HepG2 (cell line): ENCODE data around the gene MOGAT3. TPM values are rescaled to one million over a fixed set of nuclear protein-coding genes. Genes with fewer than 3 reads are reported as not detected.

ENCODE experiments used
- CCAR2 ChIP-seq: fragments of 200-400 bp; formaldehyde crosslinking; optimal IDR thresholded peaks from 2 replicates; pipeline ENCODE3; 2018; ENCODE audit warnings: low read depth, mild to moderate bottlenecking, low read length, moderate library complexity
- FIP1L1 ChIP-seq: fragments of 200-400 bp; formaldehyde crosslinking; IDR thresholded peaks from 2 replicates; pipeline ENCODE4 v1.6.1; 2018; ENCODE audit warnings: low read depth, mild to moderate bottlenecking, low read length, moderate library complexity, borderline replicate concordance; ENCODE audit not compliant: insufficient read depth
- JARID2 ChIP-seq: sonication (generic); formaldehyde crosslinking; IDR thresholded peaks from 2 replicates; pipeline ENCODE4 v1.8.1; 2023; ENCODE audit warnings: missing genetic modification reagents, inconsistent platforms; ENCODE audit not compliant: insufficient replicate concordance
- SIN3B ChIP-seq: fragments of 150-350 bp; IDR thresholded peaks from 2 replicates; pipeline ENCODE4 v1.6.1; 2014; ENCODE audit warnings: low read length
- SMC3 ChIP-seq: IDR thresholded peaks from 2 replicates; pipeline ENCODE4 v1.6.1; 2011; ENCODE audit warnings: low read length, improper control_type of control experiment
- TBL1XR1 ChIP-seq: fragments of 150-350 bp; IDR thresholded peaks from 2 replicates; pipeline ENCODE4 v1.6.1; 2014; ENCODE audit warnings: borderline replicate concordance, low read length; ENCODE audit not compliant: partially characterized antibody
- THYN1 ChIP-seq: sonication (generic); formaldehyde crosslinking; IDR thresholded peaks from 2 replicates; pipeline ENCODE4 v1.8.1; 2023; ENCODE audit warnings: low read depth, mild to moderate bottlenecking, moderate library complexity, missing genetic modification reagents, borderline replicate concordance
- TOPORS ChIP-seq: sonication (generic); formaldehyde crosslinking; IDR thresholded peaks from 2 replicates; pipeline ENCODE4 v1.8.0; 2023; ENCODE audit warnings: mild to moderate bottlenecking, missing genetic modification reagents
- ZFP1 ChIP-seq: IDR thresholded peaks from 2 replicates; pipeline ENCODE4 v1.6.1; 2016
- ZFYVE20 ChIP-seq: sonication (generic); formaldehyde crosslinking; IDR thresholded peaks from 2 replicates; pipeline ENCODE4 v1.8.0; 2023; ENCODE audit warnings: low read depth, mild to moderate bottlenecking, moderate library complexity, missing genetic modification reagents, borderline replicate concordance
- ZNF235 ChIP-seq: sonication (generic); formaldehyde crosslinking; IDR thresholded peaks from 2 replicates; pipeline ENCODE4 v1.8.1; 2023; ENCODE audit warnings: mild to moderate bottlenecking, missing genetic modification reagents, borderline replicate concordance
- ZNF24 ChIP-seq: fragments of 450-650 bp; IDR thresholded peaks from 2 replicates; pipeline ENCODE4 v1.6.1; 2017; ENCODE audit warnings: antibody characterized with exemption, mild to moderate bottlenecking
- ZNF333 ChIP-seq: sonication (generic); formaldehyde crosslinking; IDR thresholded peaks from 2 replicates; pipeline ENCODE4 v1.4.0; 2020; ENCODE audit warnings: mild to moderate bottlenecking, missing genetic modification reagents, borderline replicate concordance
- ZNF670 ChIP-seq: sonication (generic); formaldehyde crosslinking; IDR thresholded peaks from 2 replicates; pipeline ENCODE4 v1.8.0; 2022; ENCODE audit warnings: mild to moderate bottlenecking, missing genetic modification reagents, borderline replicate concordance
- ZSCAN29 ChIP-seq: sonication (generic); formaldehyde crosslinking; conservative IDR thresholded peaks from 2 replicates; pipeline ENCODE4 v1.4.0; 2020; ENCODE audit warnings: mild to moderate bottlenecking, missing genetic modification reagents
- polyA plus RNA-seq, 8 experiments: library from polyadenylated mRNA; depleted of rRNA in 3 of 8; stranded (reverse) in 7 of 8; unstranded in 1 of 8; fragments of >200 nt; fragmentation: Illumina TruSeq in 4 of 8; extraction: Trizol in 4 of 8; gene quantifications; 2 replicates each; pipeline versions ENCODE4 v1.2.1 to v1.2.3, GENCODE V29; 2011 to 2016; ENCODE audit warnings: low read depth in 4 of 8, missing spikeins in 1 of 8, mixed read lengths in 1 of 8; ENCODE audit not compliant: insufficient read depth in 1 of 8
- total RNA-seq, 5 experiments: library from RNA; depleted of rRNA; stranded (reverse); fragments of >200 nt; fragmentation: Illumina TruSeq; extraction: Trizol; gene quantifications; 2 replicates each; pipeline ENCODE4 v1.2.3, GENCODE V29; 2016; ENCODE audit warnings: low read depth in 1 of 5
- TF ChIP-seq, protein P1 (sequence below): sonication (generic); formaldehyde crosslinking; IDR thresholded peaks from 2 replicates; pipeline ENCODE4 v1.5.1; 2020; ENCODE audit warnings: mild to moderate bottlenecking, missing genetic modification reagents, borderline replicate concordance
- TF ChIP-seq, protein P2 (sequence below): IDR thresholded peaks from 2 replicates; pipeline ENCODE4 v1.6.1; 2018; ENCODE audit warnings: missing genetic modification reagents
- TF ChIP-seq, protein P3 (sequence below): IDR thresholded peaks from 2 replicates; pipeline ENCODE4 v1.6.1; 2016; ENCODE audit warnings: missing compliant biosample characterization, missing genetic modification reagents, borderline replicate concordance
- TF ChIP-seq, protein P4 (sequence below): sonication (generic); formaldehyde crosslinking; IDR thresholded peaks from 2 replicates; pipeline ENCODE4 v1.5.0; 2020; ENCODE audit warnings: mild to moderate bottlenecking, missing genetic modification reagents
- TF ChIP-seq, protein P5 (sequence below): sonication (generic); formaldehyde crosslinking; IDR thresholded peaks from 2 replicates; pipeline ENCODE4 v1.8.1; 2023; ENCODE audit warnings: missing genetic modification reagents, inconsistent platforms, borderline replicate concordance
- TF ChIP-seq, protein P6 (sequence below): IDR thresholded peaks from 2 replicates; pipeline ENCODE4 v1.6.1; 2016; ENCODE audit warnings: missing genetic modification reagents, missing compliant biosample characterization

The MOGAT3 gene
- total and polyA plus RNA-seq, 2 of the 13 experiments (the other 11 are each of a cell fraction or from before 2014, with no cell fraction given), result 22.5 to 30.5 TPM

DNA sequence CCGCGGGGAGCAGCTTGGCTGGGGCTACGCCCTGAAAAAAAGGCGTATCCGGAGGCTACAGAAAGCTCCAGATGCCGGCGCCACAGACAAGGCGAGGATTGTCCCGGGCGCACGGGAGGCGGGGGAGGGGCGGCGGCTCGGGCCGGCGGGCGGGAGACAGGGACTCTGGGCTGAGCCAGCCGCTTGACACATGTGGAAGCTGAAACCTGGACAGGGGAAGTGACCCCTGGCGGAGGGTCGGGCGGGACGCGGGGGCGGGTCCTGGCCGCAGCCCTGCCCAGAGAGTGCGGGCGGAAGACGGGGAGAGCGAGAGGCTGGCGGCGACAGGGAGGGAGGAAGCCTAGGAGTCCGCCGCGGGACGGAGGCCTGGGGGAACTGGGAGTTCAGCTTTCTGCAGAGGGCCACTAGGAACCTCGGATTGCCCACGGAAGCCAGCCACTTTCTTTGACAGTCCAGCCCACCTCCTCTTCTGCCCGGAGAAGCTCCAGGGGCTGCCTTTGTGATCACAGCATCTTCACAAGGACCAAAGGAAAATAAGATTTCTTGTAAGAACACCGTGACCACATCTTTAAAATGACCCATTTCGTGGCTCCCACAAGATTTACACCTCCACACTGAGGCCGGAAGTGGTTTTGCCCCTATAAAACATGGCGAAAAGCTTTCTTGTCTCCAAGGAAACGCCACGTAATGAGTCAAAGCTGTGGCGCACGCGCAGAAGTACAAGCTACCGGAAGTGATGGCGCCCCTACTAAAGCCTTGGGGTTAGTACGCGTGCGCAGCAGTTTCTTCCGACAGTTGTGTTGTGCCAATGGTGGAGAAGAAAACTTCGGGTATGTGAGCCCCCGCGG lies 16.8 kb upstream of the MOGAT3 start, which contains the start of the genes PLOD3 and ZNHIT1 (continued):
- TF ChIP-seq SIN3B, result no peak
- TF ChIP-seq, protein P1, sequence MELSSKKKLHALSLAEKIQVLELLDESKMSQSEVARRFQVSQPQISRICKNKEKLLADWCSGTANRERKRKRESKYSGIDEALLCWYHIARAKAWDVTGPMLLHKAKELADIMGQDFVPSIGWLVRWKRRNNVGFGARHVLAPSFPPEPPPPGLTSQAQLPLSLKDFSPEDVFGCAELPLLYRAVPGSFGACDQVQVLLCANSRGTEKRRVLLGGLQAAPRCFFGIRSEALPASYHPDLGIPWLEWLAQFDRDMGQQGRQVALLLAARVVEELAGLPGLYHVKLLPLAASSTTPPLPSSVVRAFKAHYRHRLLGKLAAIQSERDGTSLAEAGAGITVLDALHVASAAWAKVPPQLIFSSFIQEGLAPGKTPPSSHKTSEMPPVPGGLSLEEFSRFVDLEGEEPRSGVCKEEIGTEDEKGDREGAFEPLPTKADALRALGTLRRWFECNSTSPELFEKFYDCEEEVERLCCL (CRISPR knock-in tag), result no peak
- TF ChIP-seq, protein P2, sequence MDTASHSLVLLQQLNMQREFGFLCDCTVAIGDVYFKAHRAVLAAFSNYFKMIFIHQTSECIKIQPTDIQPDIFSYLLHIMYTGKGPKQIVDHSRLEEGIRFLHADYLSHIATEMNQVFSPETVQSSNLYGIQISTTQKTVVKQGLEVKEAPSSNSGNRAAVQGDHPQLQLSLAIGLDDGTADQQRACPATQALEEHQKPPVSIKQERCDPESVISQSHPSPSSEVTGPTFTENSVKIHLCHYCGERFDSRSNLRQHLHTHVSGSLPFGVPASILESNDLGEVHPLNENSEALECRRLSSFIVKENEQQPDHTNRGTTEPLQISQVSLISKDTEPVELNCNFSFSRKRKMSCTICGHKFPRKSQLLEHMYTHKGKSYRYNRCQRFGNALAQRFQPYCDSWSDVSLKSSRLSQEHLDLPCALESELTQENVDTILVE (CRISPR knock-in tag), result peak; percentile 36; the same call in 1 of the 2 replicates
- TF ChIP-seq ZNF235, result 0 out of 2 replicates have a peak, but pooled peaks have one; percentile 36
- no peak for TF ChIP-seq TBL1XR1
- TF ChIP-seq ZNF333 (CRISPR knock-in tag), result no peak
- TF ChIP-seq, protein P3, sequence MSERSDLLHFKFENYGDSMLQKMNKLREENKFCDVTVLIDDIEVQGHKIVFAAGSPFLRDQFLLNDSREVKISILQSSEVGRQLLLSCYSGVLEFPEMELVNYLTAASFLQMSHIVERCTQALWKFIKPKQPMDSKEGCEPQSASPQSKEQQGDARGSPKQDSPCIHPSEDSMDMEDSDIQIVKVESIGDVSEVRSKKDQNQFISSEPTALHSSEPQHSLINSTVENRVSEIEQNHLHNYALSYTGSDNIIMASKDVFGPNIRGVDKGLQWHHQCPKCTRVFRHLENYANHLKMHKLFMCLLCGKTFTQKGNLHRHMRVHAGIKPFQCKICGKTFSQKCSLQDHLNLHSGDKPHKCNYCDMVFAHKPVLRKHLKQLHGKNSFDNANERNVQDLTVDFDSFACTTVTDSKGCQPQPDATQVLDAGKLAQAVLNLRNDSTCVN (CRISPR knock-in tag), result no peak
- TF ChIP-seq, protein P4, sequence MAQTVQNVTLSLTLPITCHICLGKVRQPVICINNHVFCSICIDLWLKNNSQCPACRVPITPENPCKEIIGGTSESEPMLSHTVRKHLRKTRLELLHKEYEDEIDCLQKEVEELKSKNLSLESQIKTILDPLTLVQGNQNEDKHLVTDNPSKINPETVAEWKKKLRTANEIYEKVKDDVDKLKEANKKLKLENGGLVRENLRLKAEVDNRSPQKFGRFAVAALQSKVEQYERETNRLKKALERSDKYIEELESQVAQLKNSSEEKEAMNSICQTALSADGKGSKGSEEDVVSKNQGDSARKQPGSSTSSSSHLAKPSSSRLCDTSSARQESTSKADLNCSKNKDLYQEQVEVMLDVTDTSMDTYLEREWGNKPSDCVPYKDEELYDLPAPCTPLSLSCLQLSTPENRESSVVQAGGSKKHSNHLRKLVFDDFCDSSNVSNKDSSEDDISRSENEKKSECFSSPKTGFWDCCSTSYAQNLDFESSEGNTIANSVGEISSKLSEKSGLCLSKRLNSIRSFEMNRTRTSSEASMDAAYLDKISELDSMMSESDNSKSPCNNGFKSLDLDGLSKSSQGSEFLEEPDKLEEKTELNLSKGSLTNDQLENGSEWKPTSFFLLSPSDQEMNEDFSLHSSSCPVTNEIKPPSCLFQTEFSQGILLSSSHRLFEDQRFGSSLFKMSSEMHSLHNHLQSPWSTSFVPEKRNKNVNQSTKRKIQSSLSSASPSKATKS (CRISPR knock-in tag), result 0 out of 2 replicates have a peak, but pooled peaks have one; percentile 22
- no peak for TF ChIP-seq SMC3
- TF ChIP-seq, protein P5, sequence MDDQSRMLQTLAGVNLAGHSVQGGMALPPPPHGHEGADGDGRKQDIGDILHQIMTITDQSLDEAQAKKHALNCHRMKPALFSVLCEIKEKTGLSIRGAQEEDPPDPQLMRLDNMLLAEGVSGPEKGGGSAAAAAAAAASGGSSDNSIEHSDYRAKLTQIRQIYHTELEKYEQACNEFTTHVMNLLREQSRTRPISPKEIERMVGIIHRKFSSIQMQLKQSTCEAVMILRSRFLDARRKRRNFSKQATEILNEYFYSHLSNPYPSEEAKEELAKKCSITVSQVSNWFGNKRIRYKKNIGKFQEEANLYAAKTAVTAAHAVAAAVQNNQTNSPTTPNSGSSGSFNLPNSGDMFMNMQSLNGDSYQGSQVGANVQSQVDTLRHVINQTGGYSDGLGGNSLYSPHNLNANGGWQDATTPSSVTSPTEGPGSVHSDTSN, result 0 out of 2 replicates have a peak, but pooled peaks have one; percentile 22
- no peak for TF ChIP-seq THYN1 (CRISPR knock-in tag)
- no peak for TF ChIP-seq ZNF24
- no peak for TF ChIP-seq ZFP1 (CRISPR knock-in tag)
- TF ChIP-seq TOPORS (CRISPR knock-in tag), result no peak
- no peak for TF ChIP-seq CCAR2
- TF ChIP-seq JARID2 (CRISPR knock-in tag), result no peak
- TF ChIP-seq ZNF670 (CRISPR knock-in tag), result no peak; the same call in 1 of the 2 replicates
- TF ChIP-seq FIP1L1, result no peak
- no peak for TF ChIP-seq ZFYVE20 (CRISPR knock-in tag)
- no peak for TF ChIP-seq ZSCAN29 (CRISPR knock-in tag)
- TF ChIP-seq, protein P6, sequence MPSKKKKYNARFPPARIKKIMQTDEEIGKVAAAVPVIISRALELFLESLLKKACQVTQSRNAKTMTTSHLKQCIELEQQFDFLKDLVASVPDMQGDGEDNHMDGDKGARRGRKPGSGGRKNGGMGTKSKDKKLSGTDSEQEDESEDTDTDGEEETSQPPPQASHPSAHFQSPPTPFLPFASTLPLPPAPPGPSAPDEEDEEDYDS, result peak; percentile 74; the same call in 1 of the 2 replicates
